Neural progenitor cell (in vitro differentiated cells): ENCODE measurements around the gene CNTN5.

Experiments used
- EZH2 ChIP-seq: fragments of 200-600 bp; sonication (generic); IDR thresholded peaks from 2 replicates; pipeline ENCODE4 v1.6.1; 2017; ENCODE audit warnings: antibody characterized with exemption, mild to moderate bottlenecking, moderate library complexity
- EZH2phosphoT487 ChIP-seq: fragments of 200-600 bp; sonication (generic); IDR thresholded peaks from 2 replicates; pipeline ENCODE4 v1.6.1; 2017; ENCODE audit warnings: antibody characterized with exemption
- TF ChIP-seq, protein P1 (sequence below): fragments of 200-600 bp; sonication (generic); IDR thresholded peaks from 2 replicates; pipeline ENCODE4 v1.5.1; 2017; ENCODE audit warnings: antibody characterized with exemption, mild to moderate bottlenecking

DNA sequence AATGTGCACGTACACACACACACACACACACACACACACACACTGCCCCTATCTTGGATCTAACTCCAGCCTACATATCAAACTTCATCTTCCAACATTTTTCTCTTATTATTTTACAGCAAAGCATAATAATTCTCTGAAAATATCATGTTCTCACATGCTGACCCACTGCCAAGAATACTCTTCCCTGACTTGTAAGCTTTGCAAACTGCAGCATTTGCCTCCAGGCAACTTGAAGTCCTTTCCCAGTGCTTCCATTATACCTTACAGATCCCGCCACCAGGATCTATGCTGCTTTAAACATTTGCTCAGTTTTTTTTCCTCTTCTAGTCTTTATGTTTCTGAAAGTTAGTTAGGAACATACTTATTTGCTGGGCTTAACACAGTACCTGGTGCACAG, 1183.0 kb downstream of the CNTN5 start:
- TF ChIP-seq, protein P1, sequence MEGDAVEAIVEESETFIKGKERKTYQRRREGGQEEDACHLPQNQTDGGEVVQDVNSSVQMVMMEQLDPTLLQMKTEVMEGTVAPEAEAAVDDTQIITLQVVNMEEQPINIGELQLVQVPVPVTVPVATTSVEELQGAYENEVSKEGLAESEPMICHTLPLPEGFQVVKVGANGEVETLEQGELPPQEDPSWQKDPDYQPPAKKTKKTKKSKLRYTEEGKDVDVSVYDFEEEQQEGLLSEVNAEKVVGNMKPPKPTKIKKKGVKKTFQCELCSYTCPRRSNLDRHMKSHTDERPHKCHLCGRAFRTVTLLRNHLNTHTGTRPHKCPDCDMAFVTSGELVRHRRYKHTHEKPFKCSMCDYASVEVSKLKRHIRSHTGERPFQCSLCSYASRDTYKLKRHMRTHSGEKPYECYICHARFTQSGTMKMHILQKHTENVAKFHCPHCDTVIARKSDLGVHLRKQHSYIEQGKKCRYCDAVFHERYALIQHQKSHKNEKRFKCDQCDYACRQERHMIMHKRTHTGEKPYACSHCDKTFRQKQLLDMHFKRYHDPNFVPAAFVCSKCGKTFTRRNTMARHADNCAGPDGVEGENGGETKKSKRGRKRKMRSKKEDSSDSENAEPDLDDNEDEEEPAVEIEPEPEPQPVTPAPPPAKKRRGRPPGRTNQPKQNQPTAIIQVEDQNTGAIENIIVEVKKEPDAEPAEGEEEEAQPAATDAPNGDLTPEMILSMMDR, result no peak
- no peak for TF ChIP-seq EZH2
- TF ChIP-seq EZH2phosphoT487, result no peak
